Keratinocyte (primary cell): ENCODE measurements around the gene KLHL9.

ENCODE experiments used
- EZH2 ChIP-seq: IDR thresholded peaks from one replicate; pipeline ENCODE4 v1.6.1; 2012; ENCODE audit warnings: inconsistent platforms, mild to moderate bottlenecking, low read length, moderate library complexity
- TF ChIP-seq, protein P1 (sequence below), 3 experiments: IDR thresholded peaks in 1 of 3; conservative IDR thresholded peaks in 1 of 3; optimal IDR thresholded peaks in 1 of 3; 2 replicates in 2 of 3; 3 replicates in 1 of 3; pipeline versions ENCODE3 to v1.5.1; 2011; ENCODE audit warnings: low read length in 3 of 3, mild to moderate bottlenecking in 3 of 3, moderate library complexity in 2 of 3, control low read depth in 1 of 3, inconsistent platforms in 1 of 3; ENCODE audit not compliant: insufficient read depth in 2 of 3; ENCODE audit errors: extremely low read depth in 1 of 3

DNA sequence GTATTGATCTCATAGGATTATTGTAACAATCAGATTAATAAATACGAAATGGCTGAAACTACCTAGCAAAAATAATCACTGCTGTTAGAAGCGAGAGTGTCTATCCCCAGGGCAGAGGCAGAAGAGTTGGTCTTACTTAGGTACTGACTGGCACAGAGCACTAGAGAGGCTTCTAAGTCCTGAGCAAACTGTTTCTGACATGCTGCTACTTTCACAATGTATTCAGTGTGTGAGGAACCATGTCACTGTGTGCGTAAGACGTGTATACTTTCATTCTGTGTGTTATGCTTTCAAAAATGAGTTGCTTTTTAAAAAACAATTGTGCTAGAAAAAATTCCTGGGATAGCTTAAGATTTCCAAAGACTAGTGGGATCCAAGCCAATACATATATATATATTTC is 5.5 kb upstream of the KLHL9 start:
- TF ChIP-seq, protein P1, sequence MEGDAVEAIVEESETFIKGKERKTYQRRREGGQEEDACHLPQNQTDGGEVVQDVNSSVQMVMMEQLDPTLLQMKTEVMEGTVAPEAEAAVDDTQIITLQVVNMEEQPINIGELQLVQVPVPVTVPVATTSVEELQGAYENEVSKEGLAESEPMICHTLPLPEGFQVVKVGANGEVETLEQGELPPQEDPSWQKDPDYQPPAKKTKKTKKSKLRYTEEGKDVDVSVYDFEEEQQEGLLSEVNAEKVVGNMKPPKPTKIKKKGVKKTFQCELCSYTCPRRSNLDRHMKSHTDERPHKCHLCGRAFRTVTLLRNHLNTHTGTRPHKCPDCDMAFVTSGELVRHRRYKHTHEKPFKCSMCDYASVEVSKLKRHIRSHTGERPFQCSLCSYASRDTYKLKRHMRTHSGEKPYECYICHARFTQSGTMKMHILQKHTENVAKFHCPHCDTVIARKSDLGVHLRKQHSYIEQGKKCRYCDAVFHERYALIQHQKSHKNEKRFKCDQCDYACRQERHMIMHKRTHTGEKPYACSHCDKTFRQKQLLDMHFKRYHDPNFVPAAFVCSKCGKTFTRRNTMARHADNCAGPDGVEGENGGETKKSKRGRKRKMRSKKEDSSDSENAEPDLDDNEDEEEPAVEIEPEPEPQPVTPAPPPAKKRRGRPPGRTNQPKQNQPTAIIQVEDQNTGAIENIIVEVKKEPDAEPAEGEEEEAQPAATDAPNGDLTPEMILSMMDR (optimal IDR thresholded peaks at IDR 0.05 in 1 of 3, IDR thresholded peaks at IDR 0.05 in 1 of 3, conservative IDR thresholded peaks at IDR 0.05 in 1 of 3; ENCODE audit: extremely low read depth in 1 of 3, insufficient read depth in 2 of 3, low read length in 3 of 3), result no peak
- TF ChIP-seq EZH2, result no peak
